K562 (cell line): ENCODE data around the gene RSPO1.

Experiments used
- CHD4 ChIP-seq: fragments of 200-600 bp; sonication (generic); IDR thresholded peaks from 3 replicates; pipeline ENCODE4 v1.6.1; 2012; ENCODE audit warnings: low read depth, mild to moderate bottlenecking, mixed read lengths, low read length, inconsistent platforms; ENCODE audit not compliant: insufficient read depth, insufficient replicate concordance, poor library complexity, severe bottlenecking
- E2F5 ChIP-seq: sonication (generic); formaldehyde crosslinking; IDR thresholded peaks from 2 replicates; pipeline ENCODE4 v1.8.0; 2022; ENCODE audit warnings: mild to moderate bottlenecking, missing genetic modification reagents
- EZH2 ChIP-seq: IDR thresholded peaks from 2 replicates; pipeline ENCODE4 v1.6.1; 2012; ENCODE audit warnings: low read depth, mild to moderate bottlenecking, inconsistent platforms, low read length, borderline replicate concordance
- POLR2A ChIP-seq: fragments of 450-650 bp; conservative IDR thresholded peaks from 2 replicates; pipeline ENCODE4 v1.6.1; 2016
- SMC3 ChIP-seq: conservative IDR thresholded peaks from 2 replicates; pipeline ENCODE4 v1.6.1; 2011; ENCODE audit warnings: low read depth, low read length, improper control_type of control experiment; ENCODE audit not compliant: insufficient read depth
- SP1 ChIP-seq: sonication (generic); formaldehyde crosslinking; IDR thresholded peaks from 2 replicates; pipeline ENCODE4 v1.8.1; 2022; ENCODE audit warnings: mild to moderate bottlenecking, missing genetic modification reagents
- ZBTB5 ChIP-seq: fragments of 450-650 bp; IDR thresholded peaks from 2 replicates; pipeline ENCODE4 v1.6.1; 2017; ENCODE audit warnings: antibody characterized with exemption
- ZNF124 ChIP-seq: sonication (generic); formaldehyde crosslinking; IDR thresholded peaks from 2 replicates; pipeline ENCODE4 v1.8.1; 2022; ENCODE audit warnings: missing genetic modification reagents
- ZNF174 ChIP-seq: fragments of 250-450 bp; sonication (Bioruptor Pico); IDR thresholded peaks from 2 replicates; pipeline ENCODE4 v1.4.0; 2020; ENCODE audit warnings: mild to moderate bottlenecking
- ZNF23 ChIP-seq: fragments of 250-450 bp; sonication (Bioruptor Pico); IDR thresholded peaks from 2 replicates; pipeline ENCODE4 v1.4.0; 2020; ENCODE audit warnings: mild to moderate bottlenecking
- TF ChIP-seq, protein P1 (sequence below), 3 experiments: IDR thresholded peaks in 2 of 3; conservative IDR thresholded peaks in 1 of 3; 2 replicates each; pipeline ENCODE4 v1.5.1; 2011 to 2012; ENCODE audit warnings: low read length in 3 of 3, mild to moderate bottlenecking in 3 of 3, control low read depth in 2 of 3, improper control_type of control experiment in 1 of 3, inconsistent platforms in 1 of 3, low read depth in 1 of 3, mixed read lengths in 1 of 3, moderate library complexity in 1 of 3; ENCODE audit not compliant: insufficient read depth in 2 of 3

DNA sequence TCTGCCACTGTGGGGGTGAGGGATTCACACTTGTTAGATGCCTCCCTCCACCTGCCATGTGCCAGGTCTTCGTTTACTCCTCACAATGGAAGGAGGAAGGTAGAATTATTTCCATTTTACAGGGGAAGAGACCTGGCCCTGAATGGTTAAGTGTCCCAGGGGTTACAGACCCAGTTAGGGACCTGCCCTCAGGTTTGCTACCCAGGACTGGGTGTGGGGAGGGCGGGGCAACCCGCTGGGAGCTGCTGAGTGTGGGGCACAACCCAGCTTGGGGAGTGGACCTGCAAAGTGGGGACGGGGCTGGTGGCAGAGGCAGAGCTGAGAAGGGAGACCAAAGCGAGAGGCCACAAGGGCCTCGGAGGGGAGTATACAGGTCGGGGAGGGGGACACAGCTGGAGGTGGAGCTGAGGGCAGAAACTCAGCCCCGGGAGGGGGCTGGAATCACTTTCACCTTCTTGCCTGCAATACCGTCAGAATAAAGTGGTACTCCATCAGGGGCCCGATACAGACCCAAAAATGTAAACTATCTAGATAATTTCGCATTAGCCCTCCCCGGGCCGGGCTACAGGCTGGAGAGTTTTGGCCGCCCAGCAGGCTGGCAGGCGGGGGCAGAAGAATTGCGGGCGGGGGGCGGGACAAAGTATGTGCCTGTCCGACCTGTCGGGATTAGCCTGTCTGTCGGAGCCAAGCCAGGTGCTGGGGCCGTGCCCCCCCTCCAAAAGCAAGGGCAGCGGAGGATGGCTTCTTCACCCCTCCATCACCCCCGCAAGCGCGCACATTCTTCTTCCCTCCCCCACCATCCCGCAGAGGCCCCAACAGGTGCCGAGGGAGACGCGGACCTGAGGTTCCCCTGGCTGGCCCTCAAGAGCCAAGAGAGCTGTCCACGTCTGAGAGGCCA lies 1.4 kb downstream of the RSPO1 start:
- TF ChIP-seq ZNF23 (CRISPR knock-in tag): no peak
- TF ChIP-seq, protein P1, sequence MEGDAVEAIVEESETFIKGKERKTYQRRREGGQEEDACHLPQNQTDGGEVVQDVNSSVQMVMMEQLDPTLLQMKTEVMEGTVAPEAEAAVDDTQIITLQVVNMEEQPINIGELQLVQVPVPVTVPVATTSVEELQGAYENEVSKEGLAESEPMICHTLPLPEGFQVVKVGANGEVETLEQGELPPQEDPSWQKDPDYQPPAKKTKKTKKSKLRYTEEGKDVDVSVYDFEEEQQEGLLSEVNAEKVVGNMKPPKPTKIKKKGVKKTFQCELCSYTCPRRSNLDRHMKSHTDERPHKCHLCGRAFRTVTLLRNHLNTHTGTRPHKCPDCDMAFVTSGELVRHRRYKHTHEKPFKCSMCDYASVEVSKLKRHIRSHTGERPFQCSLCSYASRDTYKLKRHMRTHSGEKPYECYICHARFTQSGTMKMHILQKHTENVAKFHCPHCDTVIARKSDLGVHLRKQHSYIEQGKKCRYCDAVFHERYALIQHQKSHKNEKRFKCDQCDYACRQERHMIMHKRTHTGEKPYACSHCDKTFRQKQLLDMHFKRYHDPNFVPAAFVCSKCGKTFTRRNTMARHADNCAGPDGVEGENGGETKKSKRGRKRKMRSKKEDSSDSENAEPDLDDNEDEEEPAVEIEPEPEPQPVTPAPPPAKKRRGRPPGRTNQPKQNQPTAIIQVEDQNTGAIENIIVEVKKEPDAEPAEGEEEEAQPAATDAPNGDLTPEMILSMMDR (IDR thresholded peaks at IDR 0.05 in 2 of 3, conservative IDR thresholded peaks at IDR 0.05 in 1 of 3; ENCODE audit: insufficient read depth in 2 of 3, low read depth in 1 of 3, low read length in 3 of 3): no peak
- no peak for TF ChIP-seq SP1 (CRISPR knock-in tag)
- no peak for TF ChIP-seq ZBTB5
- TF ChIP-seq ZNF174 (CRISPR knock-in tag): no peak
- no peak; the same call in 1 of the 2 replicates for TF ChIP-seq EZH2
- TF ChIP-seq CHD4: no peak
- TF ChIP-seq SMC3: no peak
- no peak for TF ChIP-seq POLR2A
- TF ChIP-seq E2F5 (CRISPR knock-in tag): no peak
- no peak for TF ChIP-seq ZNF124 (CRISPR knock-in tag)
